H1 (cell line): Measurements from ENCODE around the gene PRKCA. TPM values are rescaled to one million over a fixed set of nuclear protein-coding genes. Genes with fewer than 3 reads are reported as not detected.

ENCODE experiments used
- CTCF ChIA-PET: fragments of 300-600 bp; sonication (Branson Sonifier 250); formaldehyde crosslinking; loops from one replicate; lab custom pipeline; 2021; ENCODE audit not compliant: partially characterized antibody; lab: Charles Lee
- POLR2A ChIA-PET: fragments of 300-600 bp; sonication (Branson Sonifier 250); formaldehyde crosslinking; loops from one replicate; lab custom pipeline; 2021; ENCODE audit warnings: inconsistent platforms; ENCODE audit not compliant: partially characterized antibody; lab: Charles Lee
- DNase-seq, 2 experiments: peaks; one replicate each; pipeline versions ENCODE4 v3.0.0 to v3.0.0-alpha.2; 2010 to 2022; ENCODE audit warnings: low spot score in 2 of 2, low read depth in 1 of 2, mixed read lengths in 1 of 2
- FAIRE-seq: peaks from 2 replicates; lab custom pipeline; 2011; peaks lifted over from hg19 to GRCh38; lab: Jason Lieb, UNC
- H2AFZ ChIP-seq: 2 replicates; pipeline ENCODE4 v1.8.1; 2012; ENCODE audit warnings: low read length, inconsistent platforms
- H2AK5ac ChIP-seq: 2 replicates; pipeline ENCODE4 v1.6.1; 2013; ENCODE audit warnings: low read depth, low read length
- H2BK120ac ChIP-seq: replicated peaks from 2 replicates; pipeline ENCODE3; 2013; ENCODE audit warnings: low read depth, low read length, inconsistent platforms
- H2BK12ac ChIP-seq: 2 replicates; pipeline ENCODE4 v1.6.1; 2013; ENCODE audit warnings: low read depth, low read length
- H2BK15ac ChIP-seq: 2 replicates; pipeline ENCODE4 v1.6.1; 2013; ENCODE audit warnings: low read length
- H2BK20ac ChIP-seq: 2 replicates; pipeline ENCODE4 v1.6.1; 2013; ENCODE audit warnings: low read length
- H2BK5ac ChIP-seq: 2 replicates; pipeline ENCODE4 v1.6.1; 2013; ENCODE audit warnings: low read depth, low read length
- H3K14ac ChIP-seq: 2 replicates; pipeline ENCODE4 v1.6.1; 2013; ENCODE audit warnings: inconsistent platforms; ENCODE audit not compliant: insufficient read length
- H3K18ac ChIP-seq: 2 replicates; pipeline ENCODE4 v1.6.1; 2013; ENCODE audit warnings: low read length; ENCODE audit errors: extremely low read depth
- H3K23ac ChIP-seq: 2 replicates; pipeline ENCODE4 v1.6.1; 2013; ENCODE audit warnings: inconsistent platforms; ENCODE audit not compliant: insufficient read length
- H3K23me2 ChIP-seq: 2 replicates; pipeline ENCODE4 v1.6.1; 2013; ENCODE audit warnings: low read depth, low read length
- H3K27ac ChIP-seq: 2 replicates; pipeline ENCODE4 v1.6.1; 2011; ENCODE audit warnings: low read depth, low read length, inconsistent platforms
- H3K27me3 ChIP-seq, 4 experiments: replicated peaks in 1 of 4; 1 replicate in 1 of 4; 2 replicates in 3 of 4; pipeline versions ENCODE4 v1.6.1 to v1.8.1; 2011 to 2013; ENCODE audit warnings: low read length in 3 of 4, mild to moderate bottlenecking in 3 of 4, inconsistent platforms in 2 of 4, mixed read lengths in 2 of 4, moderate library complexity in 1 of 4; ENCODE audit not compliant: control insufficient read depth in 3 of 4, insufficient read depth in 3 of 4; ENCODE audit errors: extremely low read depth in 1 of 4
- H3K36me3 ChIP-seq, 4 experiments: 2 replicates each; pipeline versions ENCODE4 v1.6.1 to v1.8.1; 2011 to 2013; ENCODE audit warnings: mild to moderate bottlenecking in 4 of 4, low read length in 3 of 4, moderate library complexity in 2 of 4, control low read depth in 1 of 4, inconsistent platforms in 1 of 4; ENCODE audit not compliant: insufficient read depth in 4 of 4, control insufficient read depth in 2 of 4
- H3K4ac ChIP-seq: replicated peaks from 2 replicates; pipeline ENCODE3; 2013; ENCODE audit warnings: low read length, low read depth, mixed read lengths, inconsistent platforms; ENCODE audit not compliant: insufficient read length
- H3K4me1 ChIP-seq, 4 experiments: replicated peaks in 1 of 4; 1 replicate in 1 of 4; 2 replicates in 3 of 4; pipeline versions ENCODE4 v1.6.1 to v1.8.1; 2011 to 2013; ENCODE audit warnings: low read length in 3 of 4, inconsistent platforms in 2 of 4, mixed read lengths in 1 of 4; ENCODE audit not compliant: insufficient read depth in 4 of 4, control insufficient read depth in 3 of 4
- H3K4me2 ChIP-seq, 2 experiments: 2 replicates each; pipeline versions ENCODE4 v1.6.1 to v1.8.1; 2011 to 2013; ENCODE audit warnings: low read depth in 2 of 2, low read length in 2 of 2, control low read depth in 1 of 2, inconsistent platforms in 1 of 2, mild to moderate bottlenecking in 1 of 2; ENCODE audit not compliant: insufficient read depth in 1 of 2
- H3K4me3 ChIP-seq, 4 experiments: fragments of 200-600, 300-600 bp in 1 of 4; sonication (generic), shearing (Covaris generic), sonication (Bioruptor Twin) in 1 of 4; 2 replicates each; pipeline versions ENCODE4 v1.5.1 to v1.8.1; 2011 to 2016; ENCODE audit warnings: low read length in 4 of 4, low read depth in 3 of 4, control low read depth in 2 of 4, inconsistent platforms in 2 of 4, mild to moderate bottlenecking in 2 of 4, mixed read lengths in 1 of 4, moderate library complexity in 1 of 4; ENCODE audit not compliant: insufficient read depth in 2 of 4; ENCODE audit errors: extremely low read depth in 1 of 4
- H3K56ac ChIP-seq: replicated peaks from 2 replicates; pipeline ENCODE3; 2013; ENCODE audit warnings: low read depth, mild to moderate bottlenecking, mixed read lengths, low read length, inconsistent platforms; ENCODE audit not compliant: insufficient read length
- H3K79me1 ChIP-seq: 2 replicates; pipeline ENCODE4 v1.6.1; 2013; ENCODE audit warnings: low read depth, low read length, control low read depth
- H3K79me2 ChIP-seq, 2 experiments: 2 replicates each; pipeline versions ENCODE4 v1.6.1 to v1.8.1; 2012 to 2013; ENCODE audit warnings: low read length in 2 of 2, mild to moderate bottlenecking in 2 of 2, inconsistent platforms in 1 of 2; ENCODE audit not compliant: insufficient read depth in 2 of 2, control insufficient read depth in 1 of 2
- H3K9ac ChIP-seq, 4 experiments: replicated peaks in 1 of 4; 1 replicate in 1 of 4; 2 replicates in 3 of 4; pipeline versions ENCODE4 v1.6.1 to v1.8.1; 2011 to 2013; ENCODE audit warnings: low read depth in 3 of 4, low read length in 3 of 4, control low read depth in 2 of 4, mild to moderate bottlenecking in 2 of 4, moderate library complexity in 2 of 4, inconsistent platforms in 1 of 4; ENCODE audit errors: extremely low read depth in 1 of 4
- H3K9me3 ChIP-seq, 2 experiments: 2 replicates each; pipeline versions ENCODE4 v1.6.1 to v1.8.1; 2012 to 2013; ENCODE audit warnings: mild to moderate bottlenecking in 2 of 2, moderate library complexity in 2 of 2, control low read depth in 1 of 2, inconsistent platforms in 1 of 2, low read depth in 1 of 2, low read length in 1 of 2, mixed read lengths in 1 of 2; ENCODE audit not compliant: insufficient read depth in 2 of 2
- H4K20me1 ChIP-seq, 2 experiments: replicated peaks in 1 of 2; 2 replicates each; pipeline versions ENCODE3 to v1.8.1; 2011 to 2013; ENCODE audit warnings: inconsistent platforms in 2 of 2, low read length in 2 of 2, mild to moderate bottlenecking in 1 of 2; ENCODE audit not compliant: insufficient read depth in 2 of 2, control insufficient read depth in 1 of 2
- H4K5ac ChIP-seq: 2 replicates; pipeline ENCODE4 v1.6.1; 2013; ENCODE audit warnings: low read length, low read depth, mixed read lengths, inconsistent platforms; ENCODE audit not compliant: insufficient read length
- H4K8ac ChIP-seq: 2 replicates; pipeline ENCODE4 v1.8.0; 2013; ENCODE audit warnings: mild to moderate bottlenecking, moderate library complexity, low read length, inconsistent platforms; ENCODE audit not compliant: insufficient read depth; ENCODE audit errors: extremely low read depth
- H4K91ac ChIP-seq: replicated peaks from 2 replicates; pipeline ENCODE3; 2013; ENCODE audit warnings: low read length, mixed read lengths, inconsistent platforms; ENCODE audit not compliant: insufficient read length
- JUND ChIP-seq: IDR thresholded peaks from 2 replicates; pipeline ENCODE4 v1.6.1; 2011; ENCODE audit warnings: mild to moderate bottlenecking, improper control_type of control experiment, low read length
- PHF8 ChIP-seq: fragments of 200-600 bp; sonication (generic); conservative IDR thresholded peaks from 2 replicates; pipeline ENCODE4 v1.7.1; 2012; ENCODE audit warnings: low read depth, mild to moderate bottlenecking, inconsistent platforms, low read length, moderate library complexity
- SIN3A ChIP-seq, 2 experiments: IDR thresholded peaks in 1 of 2; conservative IDR thresholded peaks in 1 of 2; 2 replicates each; pipeline ENCODE4 v1.6.1; 2011 to 2012; ENCODE audit warnings: low read length in 2 of 2, improper control_type of control experiment in 1 of 2, low read depth in 1 of 2, mild to moderate bottlenecking in 1 of 2
- SUZ12 ChIP-seq: fragments of 200-600 bp; sonication (generic); IDR thresholded peaks from 2 replicates; pipeline ENCODE4 v1.6.1; 2012; ENCODE audit warnings: mild to moderate bottlenecking, inconsistent platforms, low read length, moderate library complexity, mixed read lengths
- WGBS, 2 experiments: shearing (Covaris generic) in 1 of 2; methylation state at CpG; one replicate each; pipeline versions ENCODE4 v1.1.6 to v1.1.7; 2013 to 2015; ENCODE audit warnings: low lambda C conversion rate in 2 of 2, mixed read lengths in 2 of 2, inconsistent platforms in 1 of 2, low coverage in 1 of 2, missing lambda C conversion rate in 1 of 2; ENCODE audit not compliant: insufficient replicate concordance in 2 of 2, insufficient coverage in 1 of 2, insufficient read length in 1 of 2; ENCODE audit errors: extremely low coverage in 1 of 2, missing lambda C conversion rate in 1 of 2; 5-methylcytosine and 5-hydroxymethylcytosine counted together
- polyA plus RNA-seq, 7 experiments: library from polyadenylated mRNA; depleted of rRNA in 3 of 7; stranded (reverse) in 5 of 7; unstranded in 2 of 7; fragments of >200 nt in 5 of 7; fragments of 200-250 nt in 2 of 7; gene quantifications; 1 replicate in 5 of 7; 2 replicates in 1 of 7; 4 replicates in 1 of 7; pipeline versions ENCODE4 v1.2.1 to v1.2.3, GENCODE V29; 2011 to 2013; ENCODE audit warnings: missing spikeins in 2 of 7, mixed read lengths in 2 of 7
- total RNA-seq: library from RNA; stranded (reverse); fragmentation: NEBNext Ultra II Directional; extraction: Animal tissue kit (Norgen Biotek cat#: 25700); gene quantifications from 2 replicates; pipeline ENCODE4 v1.2.1, GENCODE V29; 2021

The PRKCA gene
- total and polyA plus RNA-seq, 2 of the 8 experiments (the other 6 are each of a cell fraction or from before 2014, with no cell fraction given): 5.8 to 17.8 TPM

DNA sequence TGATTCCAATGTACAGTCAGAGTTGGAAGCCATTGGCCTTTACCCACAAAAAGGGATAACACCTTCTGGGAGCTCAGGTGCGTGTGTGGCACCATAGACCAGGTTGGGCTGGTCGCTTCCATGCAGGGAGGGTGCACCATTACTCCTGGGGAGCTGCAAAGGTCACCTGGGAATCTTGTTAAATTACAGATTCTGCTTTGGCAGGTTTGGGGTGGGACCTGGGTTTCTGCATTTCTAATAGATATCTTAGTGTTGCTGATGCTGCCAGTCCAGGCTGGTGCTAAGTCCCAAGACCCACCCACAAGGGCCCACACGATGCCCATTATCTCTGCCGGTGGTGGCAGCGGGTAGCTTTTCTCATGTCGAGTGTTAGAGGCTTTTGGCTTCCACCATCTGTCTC lies 384.2 kb downstream of the PRKCA start:
- H3K4ac ChIP-seq: no peak overlapping the region
- H3K79me2 ChIP-seq: no peaks in the 10 kb centered on the region
- H2BK20ac ChIP-seq: no peak overlapping the region
- H3K9me3 ChIP-seq: no peaks in the 10 kb centered on the region
- H3K56ac ChIP-seq: no peak overlapping the region
- H3K23me2 ChIP-seq: no peaks in the 10 kb centered on the region; the same call in 1 of the 2 replicates
- no peak overlapping the region for H3K9ac ChIP-seq
- no peaks in the 10 kb centered on the region for H3K27me3 ChIP-seq
- WGBS, 2 experiments: 95% methylated on average over 6 of the region's 6 CpGs; no CpG with 5 or more reads in 1 of the 2 experiments
- H2AFZ ChIP-seq: no peak overlapping the region
- no peak for FAIRE-seq
- H3K79me1 ChIP-seq: no peaks in the 10 kb centered on the region
- no peak overlapping the region for H4K91ac ChIP-seq
- no peak overlapping the region for H3K4me3 ChIP-seq
- H2BK12ac ChIP-seq: no peak overlapping the region
- TF ChIP-seq SUZ12 (no peak), PHF8 (no peak), JUND (no peak), SIN3A (conservative IDR thresholded peaks at IDR 0.05 in 1 of 2, IDR thresholded peaks at IDR 0.05 in 1 of 2; ENCODE audit: low read depth in 1 of 2, low read length in 2 of 2) (no peak)
- ChIA-PET POLR2A (no interaction called here), CTCF (interaction anchor here (1.2 to 2.4 kb wide), 3 partner anchors 10 to 485 kb away, joined by 3 to 6 read pairs (median 3); no protein-coding TSS in a partner anchor)
- DNase-seq: no peak
- H4K20me1 ChIP-seq: no peaks in the 10 kb centered on the region
- no peak overlapping the region for H3K14ac ChIP-seq
- no peak overlapping the region for H3K27ac ChIP-seq
- no peak overlapping the region for H2BK15ac ChIP-seq
- H3K4me2 ChIP-seq: no peak overlapping the region
- H3K36me3 ChIP-seq: no peaks in the 10 kb centered on the region; a peak in 1 of 8 replicates
- no peaks in the 10 kb centered on the region for H3K4me1 ChIP-seq
- H2AK5ac ChIP-seq: no peak overlapping the region
- no peak overlapping the region for H3K23ac ChIP-seq
- H4K5ac ChIP-seq: no peak overlapping the region
- H4K8ac ChIP-seq: no peak overlapping the region
- H3K18ac ChIP-seq: no peak overlapping the region
- no peak overlapping the region for H2BK120ac ChIP-seq
- H2BK5ac ChIP-seq: no peak overlapping the region
